Activated T-cell treated with anti-CD3 and anti-CD28 coated beads for 24 hours (primary cell): Measurements from ENCODE around the gene NT5DC3.
A peak's percentile ranks its signal among the peaks of the same experiment; 100 is the strongest.
"Not testable (repeated sequence)": the region's sequence is repeated elsewhere in the genome, so short reads cannot be mapped to it uniquely, and the experiment has no call there.

Source experiments
- DNase-seq: peaks from one replicate; pipeline ENCODE4 v3.0.0-alpha.2; 2020; ENCODE audit warnings: low read depth

NT5DC3 gene

DNA sequence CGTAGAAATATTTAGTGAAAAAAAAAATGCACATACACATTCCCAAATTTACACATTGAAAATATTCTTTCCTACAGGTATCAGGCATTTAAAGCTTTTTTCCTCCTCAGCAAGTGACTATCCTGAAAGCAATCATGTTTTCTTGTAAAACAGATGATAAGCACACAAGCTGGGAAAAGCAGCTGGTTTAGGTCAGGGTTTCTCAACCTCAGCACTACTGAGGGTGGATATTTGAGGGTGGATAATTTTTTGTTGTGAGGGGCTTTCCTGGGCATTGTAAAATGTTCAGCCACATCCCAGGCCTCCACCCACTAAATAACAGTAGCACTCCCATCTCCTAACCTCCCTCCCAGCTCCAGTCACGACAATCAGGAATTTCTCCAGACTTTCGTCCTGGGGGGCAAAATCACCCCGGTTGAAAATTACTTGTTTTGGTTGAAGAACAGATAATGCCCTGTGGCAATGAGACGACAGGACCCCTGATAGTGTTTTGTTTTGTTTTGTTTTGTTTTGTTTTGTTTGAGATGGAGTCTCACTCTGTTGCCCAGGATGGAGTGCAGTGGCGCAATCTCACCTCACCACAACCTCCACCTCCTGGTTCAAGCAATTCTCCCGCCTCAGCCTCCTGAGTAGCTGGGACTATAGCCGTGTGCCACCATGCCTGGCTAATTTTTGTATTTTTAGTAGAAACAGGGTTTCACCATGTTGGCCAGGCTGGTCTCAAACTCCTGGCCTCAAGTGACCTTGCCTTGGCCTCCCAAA is 15.0 kb upstream of the NT5DC3 start:
- no peak for DNase-seq

DNA sequence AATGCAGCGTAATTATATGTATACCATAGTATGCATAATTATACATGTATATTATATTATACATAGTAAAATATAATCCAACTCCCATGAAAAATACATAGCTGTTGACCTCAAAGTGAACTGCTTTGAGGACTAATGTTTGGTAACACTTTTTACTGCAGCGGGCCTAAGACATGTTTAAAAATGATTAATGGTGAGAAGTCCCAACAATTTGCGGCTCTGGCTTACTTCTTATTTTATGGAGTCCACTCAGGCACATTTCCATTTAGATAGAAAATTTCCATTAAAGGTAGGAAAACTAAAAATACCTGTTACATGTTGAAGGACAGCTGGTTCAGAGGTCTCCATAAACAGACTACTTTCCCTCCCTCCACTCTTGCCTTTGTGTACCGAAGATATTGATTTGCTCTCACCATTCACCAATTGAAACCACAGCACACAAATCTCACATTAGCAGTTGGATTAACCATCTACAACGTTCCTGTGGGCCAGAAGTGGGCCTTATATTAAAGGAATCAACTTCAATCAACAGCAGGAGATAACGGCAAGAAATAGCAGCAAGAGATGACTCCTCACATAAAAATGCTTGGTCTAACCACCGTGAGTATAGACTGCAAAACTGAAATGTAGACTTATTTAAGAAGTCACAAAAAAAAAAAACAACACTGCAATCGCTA is 14.1 kb upstream of the NT5DC3 start:
- DNase-seq: no peak

- DNase-seq: no peak
Observed at GRCh38 chr12:103854372-103854973, 13.4 kb upstream of the NT5DC3 start.

DNA sequence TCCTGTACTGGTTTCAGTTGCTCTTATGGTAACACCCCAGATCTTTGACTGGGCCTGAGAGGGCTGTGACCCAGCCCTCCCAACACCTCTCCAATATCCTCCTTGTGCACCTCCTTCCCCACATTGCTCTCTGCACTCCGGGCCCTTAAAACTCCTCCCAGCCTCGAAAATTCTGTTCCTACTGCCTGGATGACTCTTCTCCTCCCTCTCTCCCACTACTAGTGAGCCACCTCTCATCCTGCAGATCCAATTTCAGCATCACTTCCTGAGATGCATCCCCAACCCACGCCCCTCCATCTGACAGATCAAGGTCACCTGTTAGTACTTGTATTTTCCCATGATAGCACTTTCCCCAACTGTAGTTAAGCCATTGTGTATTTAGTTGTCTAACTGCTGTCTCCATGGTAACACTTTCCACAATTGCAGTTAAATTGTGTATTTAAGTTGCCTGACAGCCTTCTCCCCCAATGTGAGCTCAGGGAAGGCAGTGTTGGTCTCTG is 11.5 kb upstream of the NT5DC3 start:
- DNase-seq: no peak

- no peak for DNase-seq
Observed at GRCh38 chr12:103851127-103851526, 10.1 kb upstream of the NT5DC3 start.

DNA sequence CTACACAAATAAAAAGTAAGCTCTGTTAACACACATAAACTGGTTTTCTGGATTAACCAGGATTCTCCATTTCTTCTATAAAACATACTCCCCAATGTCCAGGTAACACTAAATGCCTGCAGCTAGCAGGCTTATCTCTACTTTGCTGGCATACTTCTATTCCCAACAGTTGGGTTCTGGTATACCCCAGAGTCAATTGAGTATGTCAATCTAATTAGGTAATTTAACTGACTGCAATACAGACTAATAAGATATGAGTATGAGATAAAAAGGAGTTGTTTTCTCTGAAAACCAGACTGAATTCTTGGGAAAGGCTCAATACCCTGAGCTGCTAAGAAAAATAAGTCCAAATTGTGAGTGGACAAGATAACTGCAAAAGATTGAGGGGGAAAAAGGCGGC is 9.4 kb upstream of the NT5DC3 start:
- no peak for DNase-seq

- no peak for DNase-seq
Observed at GRCh38 chr12:103848917-103849491, 8.0 kb upstream of the NT5DC3 start.

DNA sequence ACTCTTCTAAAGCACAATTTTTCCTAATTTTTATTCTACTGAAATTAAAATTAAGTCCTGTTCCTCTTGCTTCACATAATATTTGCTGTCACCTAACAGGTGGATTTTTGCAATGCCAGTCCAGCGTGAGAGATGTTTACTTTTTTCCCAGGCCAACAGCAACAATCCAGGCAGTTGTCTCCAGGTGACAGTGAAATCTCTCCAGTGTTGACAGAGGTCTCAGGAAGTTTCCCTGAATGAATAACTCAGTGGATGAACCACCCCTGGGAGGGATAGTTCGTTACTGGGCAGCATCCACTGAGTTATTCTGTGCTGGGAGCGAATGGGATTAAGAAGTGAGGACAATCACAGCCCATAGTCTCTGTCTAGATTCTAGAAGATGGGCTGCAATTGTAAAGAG is 7.1 kb upstream of the NT5DC3 start:
- no peak for DNase-seq

- no peak for DNase-seq
Observed at GRCh38 chr12:103846415-103846814, 5.4 kb upstream of the NT5DC3 start.

- DNase-seq: no peak
Observed at GRCh38 chr12:103844305-103844704, 3.3 kb upstream of the NT5DC3 start.

GRCh38 chr12:103841690-103842584 is 903 bp upstream of the NT5DC3 start:
- peak; percentile 7 for DNase-seq

DNA sequence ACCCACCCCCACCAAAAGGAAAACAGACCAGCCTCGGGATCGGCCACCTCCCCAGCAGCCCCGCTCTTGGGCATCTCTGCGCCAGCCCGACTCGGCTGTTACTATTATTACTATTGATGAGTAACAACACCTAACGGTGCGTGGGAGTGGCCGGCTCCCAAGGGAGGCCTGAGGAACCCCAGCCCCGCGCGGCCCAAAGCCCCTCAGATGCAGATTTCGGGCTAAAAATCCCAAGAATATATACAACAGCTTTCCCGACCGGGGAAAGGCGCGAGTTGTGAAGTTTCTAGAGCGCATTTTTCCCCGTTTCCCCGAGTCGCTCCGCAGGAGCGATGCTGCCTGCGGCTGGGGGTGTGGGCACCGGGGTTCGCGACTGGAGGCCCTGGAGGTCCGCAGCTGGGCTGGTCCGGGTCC is 565 bp downstream of the NT5DC3 start:
- DNase-seq: peak; percentile 8

DNA sequence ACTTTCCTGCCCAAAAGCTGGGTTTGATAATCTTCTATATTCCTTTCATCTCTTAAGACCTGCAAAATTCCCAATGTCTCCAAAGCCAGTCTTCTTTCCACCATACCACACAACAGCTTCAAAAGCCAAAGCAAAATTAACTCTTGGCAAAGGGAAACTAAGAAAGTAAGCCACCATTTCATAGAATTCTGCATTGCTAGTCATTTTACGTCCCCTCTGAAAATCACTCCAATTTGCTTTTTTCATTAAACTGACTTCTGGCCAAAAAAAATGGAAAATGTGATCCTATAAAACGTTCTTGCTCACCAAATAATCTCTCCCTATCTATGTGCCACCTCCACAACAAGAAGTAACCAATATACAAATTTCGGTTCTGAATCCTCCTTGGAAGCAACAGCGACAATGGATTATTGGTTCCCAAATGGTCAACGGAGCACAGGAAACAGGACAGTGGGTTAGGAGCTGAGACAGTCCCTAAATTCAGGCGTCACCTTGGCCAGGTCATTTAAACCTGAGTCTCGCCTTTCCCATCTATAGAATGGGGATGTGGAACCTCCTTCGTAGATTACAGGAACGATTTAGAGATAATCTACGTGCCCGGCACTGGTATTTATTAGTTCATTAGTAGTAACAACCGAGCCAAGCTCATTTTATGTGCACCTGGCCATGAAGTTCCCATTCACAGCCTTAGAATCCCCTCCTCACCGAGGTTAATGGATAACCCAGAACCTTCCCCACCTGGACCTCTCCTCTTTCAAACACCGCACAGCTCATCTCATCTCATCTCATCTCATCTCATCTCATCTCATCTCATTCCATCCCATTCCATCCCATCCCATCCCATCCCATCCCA is 1.2 kb downstream of the NT5DC3 start:
- no peak for DNase-seq

DNA sequence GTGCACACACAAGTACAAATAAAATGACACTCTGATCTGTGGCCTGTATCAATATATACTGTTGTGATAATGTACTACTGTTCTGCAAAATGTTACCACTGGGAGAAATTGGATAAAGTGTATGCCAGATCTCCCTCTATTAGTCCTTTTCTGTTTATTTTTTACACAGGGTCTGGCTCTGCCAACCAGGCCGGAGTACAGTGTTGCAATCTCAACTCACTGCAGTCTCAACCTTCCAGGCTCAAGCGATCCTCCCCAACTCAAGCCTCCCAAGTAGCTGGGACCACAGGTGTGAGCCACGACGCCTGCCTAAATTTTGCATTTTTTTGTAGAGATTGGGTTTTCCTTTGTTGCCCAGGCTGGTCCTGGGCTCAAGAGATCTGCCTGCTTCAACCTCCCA is 1.9 kb downstream of the NT5DC3 start:
- no peak for DNase-seq

DNA sequence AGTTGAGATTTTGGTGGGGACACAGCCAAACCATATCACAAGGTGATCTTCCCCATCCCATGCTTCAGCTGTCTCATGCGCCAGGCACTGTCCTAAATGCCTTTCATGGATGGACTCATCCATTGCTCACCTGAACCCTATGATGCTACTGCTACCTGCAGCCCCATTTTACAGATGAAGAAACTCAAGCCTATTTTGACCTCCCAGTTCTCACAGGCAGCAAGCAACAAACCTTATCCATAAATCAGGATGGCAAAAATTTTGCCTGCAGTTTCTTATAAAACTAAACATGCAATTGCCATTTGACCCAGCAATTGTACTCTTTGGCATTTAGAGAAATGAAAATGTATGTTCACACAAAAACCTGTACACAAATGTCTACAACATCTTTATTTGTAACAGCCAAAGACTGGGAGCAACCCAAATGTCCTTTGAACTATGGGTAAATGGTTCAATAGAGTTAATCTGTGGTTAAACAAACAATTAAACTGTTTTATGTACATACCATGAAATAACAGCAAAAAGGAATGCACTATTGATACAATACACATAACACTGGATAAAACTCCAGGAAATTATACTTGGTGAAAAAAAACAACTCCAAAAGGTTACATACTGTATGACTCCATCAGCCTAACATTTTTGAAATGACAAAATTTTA is 2.6 kb downstream of the NT5DC3 start:
- no peak for DNase-seq

DNA sequence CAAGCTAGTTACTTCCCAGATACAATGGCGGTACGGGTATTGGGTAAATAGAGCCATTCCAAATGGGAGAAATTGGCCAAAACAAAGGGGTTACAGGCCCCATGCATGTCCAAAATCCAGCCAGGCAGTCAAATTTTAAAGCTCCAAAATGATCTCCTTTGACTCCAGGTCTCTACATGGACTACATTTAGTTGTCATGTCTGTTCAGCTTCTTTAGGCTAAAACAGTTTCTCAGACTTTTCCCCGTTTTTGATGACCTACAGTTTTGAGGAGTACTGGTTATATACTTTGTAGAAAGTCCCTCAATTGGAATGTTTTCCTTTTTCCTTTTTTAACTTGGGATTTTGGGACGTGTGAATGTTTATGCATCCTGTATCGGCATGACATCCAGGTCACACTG is 4.7 kb downstream of the NT5DC3 start:
- DNase-seq: no peak

GRCh38 chr12:103835747-103836335 is 5.2 kb downstream of the NT5DC3 start:
- DNase-seq: not testable (repeated sequence)

- DNase-seq: no peak
Observed at GRCh38 chr12:103834942-103835341, 6.1 kb downstream of the NT5DC3 start.

GRCh38 chr12:103833891-103834290 is 7.1 kb downstream of the NT5DC3 start:
- DNase-seq: no peak
